Neural cell (in vitro differentiated cells): ENCODE results near the gene PYGO2. TPM values are rescaled to one million over a fixed set of nuclear protein-coding genes. Genes with fewer than 3 reads are reported as not detected.

Experiments
- H2AFZ ChIP-seq: fragments of 200-600, 300-800 bp; sonication (generic), shearing (Covaris generic); 2 replicates; pipeline ENCODE4 v1.6.0; 2014; ENCODE audit warnings: low read depth, mild to moderate bottlenecking, antibody characterized with exemption, low read length, moderate library complexity
- H3F3A ChIP-seq: fragments of 200-600 bp; shearing (Covaris generic); 2 replicates; pipeline ENCODE4 v1.6.1; 2016; ENCODE audit warnings: mild to moderate bottlenecking, moderate library complexity, mixed read lengths, antibody characterized with exemption, low read length; ENCODE audit not compliant: insufficient read depth, poor library complexity, severe bottlenecking
- H3K27ac ChIP-seq: fragments of 200-600, 300-800 bp; sonication (generic), shearing (Covaris generic); 2 replicates; pipeline ENCODE4 v1.5.1; 2014; ENCODE audit warnings: mild to moderate bottlenecking, low read length, moderate library complexity
- H3K27me3 ChIP-seq: fragments of 300-800, 200-600 bp; sonication (generic), shearing (Covaris generic); 2 replicates; pipeline ENCODE4 v1.6.0; 2014; ENCODE audit warnings: mild to moderate bottlenecking, low read depth, low read length, moderate library complexity; ENCODE audit not compliant: insufficient read depth
- H3K36me3 ChIP-seq: fragments of 300-800, 200-600 bp; sonication (generic), shearing (Covaris generic); 2 replicates; pipeline ENCODE4 v1.5.1; 2014; ENCODE audit warnings: mild to moderate bottlenecking, antibody characterized with exemption, low read length, moderate library complexity; ENCODE audit not compliant: insufficient read depth
- H3K4me2 ChIP-seq: fragments of 300-800, 200-600 bp; sonication (generic), shearing (Covaris generic); 2 replicates; pipeline ENCODE4 v1.6.0; 2014; ENCODE audit warnings: mild to moderate bottlenecking, low read length
- H3K4me3 ChIP-seq: fragments of 300-800, 200-600 bp; sonication (generic), shearing (Covaris generic); 2 replicates; pipeline ENCODE4 v1.5.1; 2014; ENCODE audit warnings: mild to moderate bottlenecking, low read length, moderate library complexity
- H3K79me2 ChIP-seq: fragments of 200-600 bp; shearing (Covaris generic); replicated peaks from 2 replicates; pipeline ENCODE4 v1.6.0; 2014; ENCODE audit warnings: mild to moderate bottlenecking, low read length, moderate library complexity; ENCODE audit not compliant: insufficient read depth
- H3K9ac ChIP-seq: fragments of 300-800, 200-600 bp; sonication (generic), shearing (Covaris generic); 2 replicates; pipeline ENCODE4 v1.6.1; 2016; ENCODE audit warnings: mild to moderate bottlenecking, low read length, mixed read lengths
- H3K9me2 ChIP-seq: fragments of 200-600 bp; shearing (Covaris generic); 2 replicates; pipeline ENCODE4 v1.6.1; 2016; ENCODE audit warnings: mild to moderate bottlenecking, low read length, mixed read lengths; ENCODE audit not compliant: insufficient read depth
- H3K9me3 ChIP-seq: fragments of 200-600, 300-800 bp; sonication (generic), shearing (Covaris generic); 2 replicates; pipeline ENCODE4 v1.6.1; 2016; ENCODE audit warnings: mild to moderate bottlenecking, mixed run types, low read length, moderate library complexity, mixed read lengths
- H4K20me1 ChIP-seq: fragments of 200-600 bp; shearing (Covaris generic); 2 replicates; pipeline ENCODE4 v1.6.1; 2016; ENCODE audit warnings: mild to moderate bottlenecking, mixed run types; ENCODE audit not compliant: insufficient read depth
- EP300 ChIP-seq: fragments of 450-650 bp; conservative IDR thresholded peaks from 2 replicates; pipeline ENCODE4 v1.6.1; 2014; ENCODE audit warnings: antibody characterized with exemption, mild to moderate bottlenecking, moderate library complexity; ENCODE audit not compliant: poor library complexity, severe bottlenecking
- EZH2 ChIP-seq: fragments of 200-600, 300-800 bp; shearing (Covaris generic), sonication (generic); IDR thresholded peaks from 2 replicates; pipeline ENCODE4 v1.6.1; 2014; ENCODE audit warnings: antibody characterized with exemption, low read length, borderline replicate concordance, mild to moderate bottlenecking; ENCODE audit not compliant: insufficient read depth, poor library complexity, severe bottlenecking
- MXI1 ChIP-seq: fragments of 450-650 bp; conservative IDR thresholded peaks from 2 replicates; pipeline ENCODE4 v1.6.1; 2014; ENCODE audit warnings: antibody characterized with exemption, mild to moderate bottlenecking; ENCODE audit not compliant: poor library complexity, severe bottlenecking
- POLR2AphosphoS5 ChIP-seq: IDR thresholded peaks from 2 replicates; pipeline ENCODE4 v1.6.1; 2012
- RAD21 ChIP-seq: fragments of 450-650 bp; conservative IDR thresholded peaks from 2 replicates; pipeline ENCODE4 v1.6.1; 2014; ENCODE audit warnings: antibody characterized with exemption, mild to moderate bottlenecking, moderate library complexity
- SMC3 ChIP-seq: fragments of 450-650 bp; conservative IDR thresholded peaks from 2 replicates; pipeline ENCODE4 v1.6.1; 2014; ENCODE audit warnings: antibody characterized with exemption, mild to moderate bottlenecking, moderate library complexity; ENCODE audit not compliant: poor library complexity
- TAF1 ChIP-seq: IDR thresholded peaks from 2 replicates; pipeline ENCODE4 v1.6.1; 2012; ENCODE audit warnings: low read depth
- polyA plus RNA-seq: library from polyadenylated mRNA; depleted of rRNA; stranded (reverse); fragments of >200 nt; gene quantifications from 2 replicates; pipeline ENCODE4 v1.2.3, GENCODE V29; 2014
- TF ChIP-seq, protein P1 (sequence below): IDR thresholded peaks from 2 replicates; pipeline ENCODE4 v1.6.1; 2012; ENCODE audit warnings: borderline replicate concordance
- TF ChIP-seq, protein P2 (sequence below): fragments of 450-650 bp; IDR thresholded peaks from 2 replicates; pipeline ENCODE4 v1.5.1; 2014; ENCODE audit warnings: antibody characterized with exemption, mild to moderate bottlenecking, moderate library complexity; ENCODE audit not compliant: poor library complexity, severe bottlenecking

PYGO2 gene
- polyA plus RNA-seq, 1 donor from 2014 or later: 13.4 TPM

DNA sequence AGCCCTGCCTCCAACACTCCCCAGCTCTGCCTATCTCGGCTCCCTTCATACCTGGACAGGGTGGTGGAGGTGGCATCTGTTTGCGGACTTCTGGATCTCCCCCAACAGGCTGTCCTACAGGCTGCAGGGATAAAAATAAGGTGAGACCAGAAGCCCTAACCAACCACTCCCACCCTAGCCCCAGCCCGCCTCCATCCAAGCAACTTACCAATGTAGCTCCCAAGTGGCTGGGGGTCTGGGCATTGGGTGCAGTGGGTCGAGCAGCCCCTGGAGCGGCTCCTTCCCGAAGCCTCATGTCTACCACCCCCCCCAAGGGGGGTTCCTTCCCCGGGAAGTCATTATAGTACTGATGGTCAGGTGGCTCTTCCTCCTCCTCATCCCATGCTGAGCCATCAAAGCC lies 4.5 kb upstream of the PYGO2 start:
- TF ChIP-seq, protein P1, sequence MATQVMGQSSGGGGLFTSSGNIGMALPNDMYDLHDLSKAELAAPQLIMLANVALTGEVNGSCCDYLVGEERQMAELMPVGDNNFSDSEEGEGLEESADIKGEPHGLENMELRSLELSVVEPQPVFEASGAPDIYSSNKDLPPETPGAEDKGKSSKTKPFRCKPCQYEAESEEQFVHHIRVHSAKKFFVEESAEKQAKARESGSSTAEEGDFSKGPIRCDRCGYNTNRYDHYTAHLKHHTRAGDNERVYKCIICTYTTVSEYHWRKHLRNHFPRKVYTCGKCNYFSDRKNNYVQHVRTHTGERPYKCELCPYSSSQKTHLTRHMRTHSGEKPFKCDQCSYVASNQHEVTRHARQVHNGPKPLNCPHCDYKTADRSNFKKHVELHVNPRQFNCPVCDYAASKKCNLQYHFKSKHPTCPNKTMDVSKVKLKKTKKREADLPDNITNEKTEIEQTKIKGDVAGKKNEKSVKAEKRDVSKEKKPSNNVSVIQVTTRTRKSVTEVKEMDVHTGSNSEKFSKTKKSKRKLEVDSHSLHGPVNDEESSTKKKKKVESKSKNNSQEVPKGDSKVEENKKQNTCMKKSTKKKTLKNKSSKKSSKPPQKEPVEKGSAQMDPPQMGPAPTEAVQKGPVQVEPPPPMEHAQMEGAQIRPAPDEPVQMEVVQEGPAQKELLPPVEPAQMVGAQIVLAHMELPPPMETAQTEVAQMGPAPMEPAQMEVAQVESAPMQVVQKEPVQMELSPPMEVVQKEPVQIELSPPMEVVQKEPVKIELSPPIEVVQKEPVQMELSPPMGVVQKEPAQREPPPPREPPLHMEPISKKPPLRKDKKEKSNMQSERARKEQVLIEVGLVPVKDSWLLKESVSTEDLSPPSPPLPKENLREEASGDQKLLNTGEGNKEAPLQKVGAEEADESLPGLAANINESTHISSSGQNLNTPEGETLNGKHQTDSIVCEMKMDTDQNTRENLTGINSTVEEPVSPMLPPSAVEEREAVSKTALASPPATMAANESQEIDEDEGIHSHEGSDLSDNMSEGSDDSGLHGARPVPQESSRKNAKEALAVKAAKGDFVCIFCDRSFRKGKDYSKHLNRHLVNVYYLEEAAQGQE: no peak
- TF ChIP-seq POLR2AphosphoS5 (no peak), SMC3 (no peak), RAD21 (no peak), EZH2 (no peak), MXI1 (no peak), EP300 (no peak), TAF1 (no peak)
- TF ChIP-seq, protein P2, sequence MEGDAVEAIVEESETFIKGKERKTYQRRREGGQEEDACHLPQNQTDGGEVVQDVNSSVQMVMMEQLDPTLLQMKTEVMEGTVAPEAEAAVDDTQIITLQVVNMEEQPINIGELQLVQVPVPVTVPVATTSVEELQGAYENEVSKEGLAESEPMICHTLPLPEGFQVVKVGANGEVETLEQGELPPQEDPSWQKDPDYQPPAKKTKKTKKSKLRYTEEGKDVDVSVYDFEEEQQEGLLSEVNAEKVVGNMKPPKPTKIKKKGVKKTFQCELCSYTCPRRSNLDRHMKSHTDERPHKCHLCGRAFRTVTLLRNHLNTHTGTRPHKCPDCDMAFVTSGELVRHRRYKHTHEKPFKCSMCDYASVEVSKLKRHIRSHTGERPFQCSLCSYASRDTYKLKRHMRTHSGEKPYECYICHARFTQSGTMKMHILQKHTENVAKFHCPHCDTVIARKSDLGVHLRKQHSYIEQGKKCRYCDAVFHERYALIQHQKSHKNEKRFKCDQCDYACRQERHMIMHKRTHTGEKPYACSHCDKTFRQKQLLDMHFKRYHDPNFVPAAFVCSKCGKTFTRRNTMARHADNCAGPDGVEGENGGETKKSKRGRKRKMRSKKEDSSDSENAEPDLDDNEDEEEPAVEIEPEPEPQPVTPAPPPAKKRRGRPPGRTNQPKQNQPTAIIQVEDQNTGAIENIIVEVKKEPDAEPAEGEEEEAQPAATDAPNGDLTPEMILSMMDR: no peak
- Histone ChIP-seq H3K4me2 (no peak overlapping the region), H3K36me3 (no peaks in the 10 kb centered on the region), H3K9ac (no peak overlapping the region), H3K79me2 (peaks cover 13% of the 10 kb centered on the region), H2AFZ (no peak overlapping the region), H3K27ac (no peak overlapping the region), H4K20me1 (no peaks in the 10 kb centered on the region), H3K9me3 (no peaks in the 10 kb centered on the region), H3K27me3 (no peaks in the 10 kb centered on the region), H3K4me3 (no peak overlapping the region), H3F3A (no peaks in the 10 kb centered on the region), H3K9me2 (no peaks in the 10 kb centered on the region)

DNA sequence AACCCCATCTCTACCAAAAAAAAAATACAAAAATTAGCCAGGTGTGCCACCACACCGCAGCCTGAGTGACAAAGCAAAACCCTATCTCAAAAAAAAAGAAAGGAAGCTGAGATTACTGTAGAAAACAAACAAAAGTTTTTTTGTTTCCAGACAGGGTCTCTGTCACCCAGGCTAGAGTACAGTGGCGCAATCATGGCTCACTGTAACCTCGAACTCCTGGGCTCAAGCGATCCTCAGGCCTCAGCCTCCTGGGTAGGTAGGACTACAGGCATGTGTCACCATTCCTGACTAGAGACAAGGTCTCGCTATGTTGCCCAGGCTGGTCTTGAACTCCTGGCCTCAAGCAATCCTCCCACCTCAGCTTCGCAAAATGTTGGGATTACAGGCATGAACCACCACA lies 2.8 kb upstream of the PYGO2 start:
- TF ChIP-seq EZH2: no peak
- no peak for TF ChIP-seq EP300
- H3K27ac ChIP-seq: no peak overlapping the region
- no peak overlapping the region for H3K4me2 ChIP-seq
- no peaks in the 10 kb centered on the region for H3K36me3 ChIP-seq
- no peaks in the 10 kb centered on the region for H3F3A ChIP-seq
- no peak overlapping the region for H2AFZ ChIP-seq
- H4K20me1 ChIP-seq: no peaks in the 10 kb centered on the region
- no peaks in the 10 kb centered on the region for H3K9me3 ChIP-seq
- no peaks in the 10 kb centered on the region for H3K27me3 ChIP-seq
- no peak overlapping the region for H3K4me3 ChIP-seq
- no peaks in the 10 kb centered on the region for H3K9me2 ChIP-seq
- H3K9ac ChIP-seq: no peak overlapping the region
- peaks cover 24% of the 10 kb centered on the region for H3K79me2 ChIP-seq

DNA sequence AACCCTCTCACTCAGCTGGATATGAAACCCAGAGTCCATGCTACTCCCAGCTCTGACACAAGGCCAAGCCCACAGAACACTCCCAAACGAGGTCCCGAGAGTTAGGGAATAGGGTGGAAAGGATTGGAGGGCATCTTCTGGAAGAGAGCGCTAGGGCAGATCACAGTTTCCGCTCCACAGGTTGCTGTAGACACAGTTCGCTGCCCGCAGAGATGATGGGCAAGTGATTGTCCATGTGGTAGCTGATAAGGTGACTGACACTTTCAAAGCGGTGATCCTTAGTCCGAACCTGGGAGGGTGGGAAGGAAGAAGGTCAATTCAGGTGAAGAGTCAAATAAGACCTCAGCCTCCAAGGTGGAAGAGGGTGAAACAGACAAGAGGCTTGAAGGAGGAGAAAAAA lies 2.1 kb upstream of the PYGO2 start:
- no peak overlapping the region for H2AFZ ChIP-seq
- no peaks in the 10 kb centered on the region for H3F3A ChIP-seq
- no peaks in the 10 kb centered on the region for H4K20me1 ChIP-seq
- TF ChIP-seq MXI1: no peak
- TF ChIP-seq EZH2: no peak
- no peak for TF ChIP-seq RAD21
- TF ChIP-seq, protein P1: no peak
- TF ChIP-seq SMC3: no peak
- TF ChIP-seq, protein P2: no peak
- no peak for TF ChIP-seq EP300
- TF ChIP-seq TAF1: no peak
- no peak for TF ChIP-seq POLR2AphosphoS5
- H3K9me2 ChIP-seq: no peaks in the 10 kb centered on the region
- H3K9me3 ChIP-seq: no peaks in the 10 kb centered on the region
- H3K36me3 ChIP-seq: no peaks in the 10 kb centered on the region
- H3K9ac ChIP-seq: no peak overlapping the region
- no peaks in the 10 kb centered on the region for H3K27me3 ChIP-seq
- peaks cover 24% of the 10 kb centered on the region for H3K79me2 ChIP-seq
- no peak overlapping the region for H3K27ac ChIP-seq
- H3K4me3 ChIP-seq: no peak overlapping the region
- H3K4me2 ChIP-seq: no peak overlapping the region
